Prostate gland (tissue), 2 donors: ENCODE measurements around the gene UFC1. TPM values are rescaled to one million over a fixed set of nuclear protein-coding genes. Genes with fewer than 3 reads are reported as not detected.

Source experiments
- DNase-seq: peaks from one replicate; pipeline ENCODE4 v3.0.0-alpha.2; 2019; ENCODE audit warnings: low spot score
- H3K27ac ChIP-seq, 2 donors: fragments of 200-600 bp; sonication (generic); 2 replicates each; pipeline ENCODE4 v1.5.1; 2017 to 2019
- H3K27me3 ChIP-seq: fragments of 200-600 bp; sonication (generic); replicated peaks from 2 replicates; pipeline ENCODE4 v1.5.1; 2019; ENCODE audit not compliant: insufficient read depth
- H3K36me3 ChIP-seq, 2 donors: fragments of 200-600 bp; sonication (generic); 1 replicate in 1 of 2; 2 replicates in 1 of 2; pipeline versions ENCODE4 v1.5.1 to v1.8.1; 2017 to 2019
- H3K4me1 ChIP-seq: fragments of 200-600 bp; sonication (generic); replicated peaks from 2 replicates; pipeline ENCODE4 v1.5.1; 2019
- H3K4me3 ChIP-seq, 2 donors: fragments of 200-600 bp; sonication (generic); 2 replicates each; pipeline ENCODE4 v1.5.1; 2017 to 2019
- H3K9me3 ChIP-seq: fragments of 200-600 bp; sonication (generic); 2 replicates; pipeline ENCODE4 v1.5.1; 2017
- CTCF ChIP-seq, 4 experiments: fragments of 200-600 bp in 2 of 4; fragments of 450-650 bp in 2 of 4; sonication (generic) in 2 of 4; IDR thresholded peaks; 1 replicate in 3 of 4; 2 replicates in 1 of 4; pipeline ENCODE4 v1.5.1; 2016 to 2019; ENCODE audit warnings: antibody characterized with exemption in 4 of 4, mild to moderate bottlenecking in 2 of 4, moderate library complexity in 2 of 4
- POLR2A ChIP-seq: fragments of 450-650 bp; IDR thresholded peaks from one replicate; pipeline ENCODE4 v1.6.1; 2016; ENCODE audit warnings: antibody characterized with exemption, mild to moderate bottlenecking
- POLR2AphosphoS5 ChIP-seq: sonication (generic); formaldehyde crosslinking; IDR thresholded peaks from one replicate; pipeline ENCODE4 v1.6.1; 2017; ENCODE audit warnings: antibody characterized with exemption
- WGBS: methylation state at CpG from one replicate; pipeline ENCODE4 v1.1.5; 2018; 5-methylcytosine and 5-hydroxymethylcytosine counted together
- intact Hi-C: fragments of 100-400 bp; cut with DNase I; formaldehyde crosslinking; loops from one replicate; pipeline ENCODE4 v1.14.2; 2022
- total RNA-seq, 2 donors: library from RNA; depleted of rRNA; stranded (reverse); fragments of >200 nt; gene quantifications; one replicate each; pipeline ENCODE4 v1.1.0, GENCODE V29; 2016

Gene UFC1
- total RNA-seq, 2 donors from 2014 or later = 71.3 to 72.8 TPM

DNA sequence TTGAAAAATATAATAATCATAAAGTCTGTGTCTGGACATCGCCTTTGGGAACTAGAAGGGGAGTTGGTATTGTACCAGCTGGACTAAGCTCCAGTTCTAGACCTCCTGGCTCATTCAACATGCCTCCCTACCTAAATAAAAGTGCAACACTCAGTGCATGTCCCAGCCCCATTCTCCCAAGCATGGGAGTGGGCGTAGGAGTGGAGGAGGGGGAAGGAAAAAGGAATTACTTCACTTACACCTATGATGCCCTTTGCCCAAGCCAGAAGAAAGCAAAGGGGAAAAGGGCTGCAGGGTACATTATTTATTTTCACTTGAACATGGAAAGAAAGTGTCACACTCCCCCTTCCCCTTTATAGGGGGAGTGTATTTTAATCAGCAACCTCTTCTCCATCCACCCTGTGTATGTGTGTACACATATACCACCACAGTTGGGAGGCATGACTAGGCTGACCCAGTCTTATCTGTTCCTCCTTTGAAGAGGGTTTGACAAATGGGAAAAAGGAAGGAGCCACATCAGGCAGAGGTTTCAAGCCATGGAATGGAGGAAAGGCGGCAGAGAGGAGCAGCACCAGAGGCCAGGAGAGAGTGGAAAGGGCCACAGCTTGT, 32.6 kb upstream of the UFC1 start:
- WGBS = 86% methylated on average over 3 of the region's 3 CpGs
- Histone ChIP-seq H3K36me3 (peaks cover 8 to 25% of the 10 kb centered on the region in 2 donors), H3K4me1 (peaks cover 11% of the 10 kb centered on the region), H3K4me3 (no peak overlapping the region), H3K27me3 (no peaks in the 10 kb centered on the region), H3K27ac (no peak overlapping the region), H3K9me3 (no peaks in the 10 kb centered on the region)
- intact Hi-C loops = no loop called here
- no peak for DNase-seq
- no peak for TF ChIP-seq CTCF (IDR thresholded peaks at IDR 0.05)
- TF ChIP-seq POLR2AphosphoS5 = no peak
- no peak for TF ChIP-seq POLR2A

DNA sequence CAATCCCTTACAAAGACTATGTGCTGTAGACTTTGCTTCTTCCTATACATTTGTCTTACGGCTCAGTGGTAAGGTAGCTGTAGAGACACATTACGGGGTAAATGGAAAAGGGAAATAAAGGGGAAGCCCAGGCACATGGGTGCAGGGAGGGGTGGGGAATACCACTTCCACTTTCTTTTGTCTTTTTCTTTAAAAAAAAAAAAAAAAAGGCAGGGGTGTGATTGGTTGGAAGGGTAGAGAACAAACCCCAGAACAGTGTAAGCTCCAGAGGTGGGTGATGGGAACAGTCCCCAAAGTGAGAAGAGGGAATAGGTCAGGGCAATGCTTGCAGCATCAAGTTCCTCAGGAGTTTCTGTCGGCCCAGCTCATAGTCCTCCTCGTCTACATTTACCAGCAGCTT, 31.9 kb upstream of the UFC1 start:
- Histone ChIP-seq H3K36me3 (peaks cover 8 to 25% of the 10 kb centered on the region in 2 donors), H3K4me3 (no peak overlapping the region), H3K4me1 (peaks cover 11% of the 10 kb centered on the region), H3K27me3 (no peaks in the 10 kb centered on the region), H3K27ac (no peak overlapping the region), H3K9me3 (no peaks in the 10 kb centered on the region)
- no peak for TF ChIP-seq POLR2AphosphoS5
- TF ChIP-seq CTCF (IDR thresholded peaks at IDR 0.05) = no peak
- TF ChIP-seq POLR2A = no peak
- 76% methylated on average over 4 of the region's 4 CpGs for WGBS
- intact Hi-C loops = no loop called here
- DNase-seq = no peak

DNA sequence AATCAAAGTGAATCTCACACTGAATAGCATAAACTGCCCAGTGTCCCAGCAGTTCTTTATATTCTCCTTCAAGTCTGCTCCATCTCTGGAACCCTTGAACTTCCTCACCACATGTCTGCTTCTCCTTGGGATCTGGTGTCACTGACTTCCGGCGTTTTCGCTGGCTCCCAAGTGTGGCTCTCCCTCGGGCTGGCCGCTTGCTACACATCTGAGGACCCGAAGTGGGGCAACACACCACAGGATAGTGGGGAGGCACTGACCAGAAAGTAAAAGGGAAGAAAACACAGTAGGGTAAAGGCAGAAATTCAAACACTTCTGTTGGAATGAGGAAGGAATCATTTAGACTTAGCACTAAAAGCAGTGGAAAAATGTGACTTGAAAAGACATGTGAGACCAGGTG, 30.8 kb upstream of the UFC1 start:
- peaks cover 8 to 25% of the 10 kb centered on the region in 2 donors for H3K36me3 ChIP-seq
- intact Hi-C loops = no loop called here

GRCh38 chr1:161127649-161128048, 26.1 kb upstream of the UFC1 start:
- TF ChIP-seq POLR2AphosphoS5 (no peak), POLR2A (no peak), CTCF (IDR thresholded peaks at IDR 0.05) (no peak)
- no peaks in the 10 kb centered on the region for H3K27me3 ChIP-seq
- intact Hi-C loops = no loop called here
- H3K27ac ChIP-seq = no peak overlapping the region
- no peak for DNase-seq
- 87% methylated on average over 2 of the region's 2 CpGs for WGBS
- no peaks in the 10 kb centered on the region for H3K4me1 ChIP-seq
- no peak overlapping the region for H3K4me3 ChIP-seq
- no peaks in the 10 kb centered on the region for H3K9me3 ChIP-seq
- peaks cover 5 to 11% of the 10 kb centered on the region in 2 donors for H3K36me3 ChIP-seq

More for the DNA sequence above, 30.8 kb upstream of the UFC1 start:
- WGBS = 85% methylated on average over 6 of the region's 6 CpGs
- no peaks in the 10 kb centered on the region for H3K27me3 ChIP-seq
- no peak overlapping the region for H3K27ac ChIP-seq
- TF ChIP-seq POLR2A = no peak
- no peak for TF ChIP-seq POLR2AphosphoS5
- no peak for TF ChIP-seq CTCF (IDR thresholded peaks at IDR 0.05)
- no peaks in the 10 kb centered on the region for H3K9me3 ChIP-seq
- no peak for DNase-seq
- H3K4me3 ChIP-seq = no peak overlapping the region
- peaks cover 11% of the 10 kb centered on the region for H3K4me1 ChIP-seq
